Sigmoid colon (tissue), 7 donors: Measurements from ENCODE around the gene MESP2. TPM values are rescaled to one million over a fixed set of nuclear protein-coding genes. Genes with fewer than 3 reads are reported as not detected.

Experiments used
- DNase-seq: peaks from one replicate; pipeline ENCODE4 v3.0.0-alpha.2; 2019
- H3K27ac ChIP-seq, 4 donors: fragments of 200-600 bp; sonication (generic); one replicate each; pipeline ENCODE4 v1.5.1; 2016 to 2019; ENCODE audit warnings: mild to moderate bottlenecking in 1 of 4
- H3K27me3 ChIP-seq, 3 donors: fragments of 200-600 bp; sonication (generic); one replicate each; pipeline ENCODE4 v1.5.1; 2019; ENCODE audit warnings: mild to moderate bottlenecking in 1 of 3
- H3K36me3 ChIP-seq, 4 donors: fragments of 200-600 bp; sonication (generic); one replicate each; pipeline ENCODE4 v1.5.1; 2016 to 2019
- H3K4me1 ChIP-seq, 4 donors: fragments of 200-600 bp; sonication (generic); one replicate each; pipeline ENCODE4 v1.5.1; 2017 to 2019
- H3K4me3 ChIP-seq, 4 donors: fragments of 200-600 bp; sonication (generic); one replicate each; pipeline ENCODE4 v1.5.1; 2017 to 2019; ENCODE audit warnings: mild to moderate bottlenecking in 2 of 4, moderate library complexity in 1 of 4
- H3K9me3 ChIP-seq, 4 donors: fragments of 200-600 bp in 3 of 4; sonication (generic) in 3 of 4; one replicate each; pipeline versions ENCODE4 v1.5.1 to v1.6.1; 2013 to 2019
- CTCF ChIP-seq, 4 experiments: fragments of 450-650 bp in 3 of 4; fragments of 200-600 bp in 1 of 4; IDR thresholded peaks; one replicate each; pipeline ENCODE4 v1.5.1; 2016 to 2019; ENCODE audit warnings: antibody characterized with exemption in 4 of 4, mild to moderate bottlenecking in 3 of 4, moderate library complexity in 2 of 4
- EP300 ChIP-seq, 4 donors: sonication (generic); formaldehyde crosslinking; IDR thresholded peaks; one replicate each; pipeline ENCODE4 v1.6.1; 2017; ENCODE audit warnings: antibody characterized with exemption in 4 of 4
- POLR2A ChIP-seq, 2 donors: fragments of 450-650 bp; IDR thresholded peaks; one replicate each; pipeline ENCODE4 v1.6.1; 2016; ENCODE audit warnings: antibody characterized with exemption in 2 of 2, mild to moderate bottlenecking in 2 of 2, moderate library complexity in 2 of 2
- POLR2AphosphoS5 ChIP-seq, 4 donors: sonication (generic); formaldehyde crosslinking; IDR thresholded peaks; one replicate each; pipeline ENCODE4 v1.6.1; 2017; ENCODE audit warnings: antibody characterized with exemption in 4 of 4
- WGBS, 2 donors: extraction: QIAGEN DNeasy Blood & Tissue Kit; methylation state at CpG; one replicate each; pipeline ENCODE4 v1.1.7; 2013; 5-methylcytosine and 5-hydroxymethylcytosine counted together
- intact Hi-C: fragments of 100-400 bp; cut with DNase I; formaldehyde crosslinking; loops from one replicate; pipeline ENCODE4 v1.15.1; 2023
- polyA plus RNA-seq, 3 donors: library from polyadenylated mRNA; stranded (reverse); fragments of 200-250 nt; gene quantifications; one replicate each; pipeline ENCODE4 v1.2.3, GENCODE V29; 2013
- total RNA-seq, 4 donors: library from RNA; depleted of rRNA; stranded (reverse); fragments of >200 nt; gene quantifications; one replicate each; pipeline ENCODE4 v1.1.0, GENCODE V29; 2016
- donor health status: healthy with polysubstance abuse.
- donor health status: Bipolar disorder and iron deficiency.
- donor health status: healthy.

The MESP2 gene
- total and polyA plus RNA-seq, 7 donors: 1.3 to 1.8 TPM; not detected in 5

- no peak overlapping the region for H3K27ac ChIP-seq
- no peaks in the 10 kb centered on the region for H3K4me1 ChIP-seq
- 65 to 68% methylated on average over 12 of the region's 12 CpGs for WGBS, 2 donors
- no peaks in the 10 kb centered on the region for H3K36me3 ChIP-seq
- no peak for TF ChIP-seq POLR2AphosphoS5 (IDR thresholded peaks at IDR 0.05)
- no peak overlapping the region for H3K4me3 ChIP-seq
- H3K27me3 ChIP-seq: peaks cover 0 to 50% (median 20%) of the 10 kb centered on the region in 3 donors
- no peak for DNase-seq
- intact Hi-C loops: no loop called here
- peaks cover 0 to 3% (median 0%) of the 10 kb centered on the region in 4 donors for H3K9me3 ChIP-seq
Observed at GRCh38 chr15:89820666-89821611, 44.8 kb downstream of the MESP2 start.

DNA sequence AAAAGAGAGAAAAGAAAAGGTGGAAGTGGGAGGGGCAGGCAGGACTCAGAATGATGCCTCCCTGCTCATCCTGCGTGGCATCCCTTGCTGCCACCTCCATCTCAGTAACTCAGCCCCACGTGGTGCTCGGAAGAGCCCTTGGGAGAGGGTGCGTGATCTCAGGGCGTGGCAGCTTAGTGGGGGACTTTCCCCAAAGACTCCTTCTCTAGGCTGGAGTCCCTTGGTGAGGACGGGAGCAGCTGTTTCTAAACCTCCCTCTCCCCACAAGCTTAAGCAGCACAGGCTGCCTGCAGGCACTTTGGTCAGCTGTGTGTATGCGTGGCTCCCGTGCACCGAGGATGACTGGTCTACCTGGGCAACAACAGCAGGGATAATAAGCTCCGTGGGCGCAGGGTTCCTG is 45.9 kb downstream of the MESP2 start:
- 60 to 66% methylated on average over 11 of the region's 11 CpGs for WGBS, 2 donors
- TF ChIP-seq CTCF (IDR thresholded peaks at IDR 0.05) (no peak), POLR2A (IDR thresholded peaks at IDR 0.05) (no peak)

GRCh38 chr15:89822611-89822950 is 46.4 kb downstream of the MESP2 start:
- intact Hi-C loops: no loop called here
- H3K27me3 ChIP-seq: peaks cover 0 to 34% (median 7%) of the 10 kb centered on the region in 3 donors
- peaks cover 0 to under 1% (median under 1%) of the 10 kb centered on the region in 4 donors for H3K4me1 ChIP-seq
- TF ChIP-seq POLR2A (IDR thresholded peaks at IDR 0.05) (no peak), CTCF (IDR thresholded peaks at IDR 0.05) (no peak), POLR2AphosphoS5 (IDR thresholded peaks at IDR 0.05) (no peak), EP300 (IDR thresholded peaks at IDR 0.05) (no peak)
- no peak overlapping the region for H3K4me3 ChIP-seq
- H3K9me3 ChIP-seq: no peaks in the 10 kb centered on the region
- no peaks in the 10 kb centered on the region for H3K36me3 ChIP-seq
- 90 to 93% methylated on average over 5 of the region's 5 CpGs for WGBS, 2 donors
- DNase-seq: no peak
- no peak overlapping the region for H3K27ac ChIP-seq

More for the DNA sequence above, 45.9 kb downstream of the MESP2 start:
- intact Hi-C loops: no loop called here
- H3K4me1 ChIP-seq: no peaks in the 10 kb centered on the region
- no peak overlapping the region for H3K4me3 ChIP-seq
- H3K36me3 ChIP-seq: no peaks in the 10 kb centered on the region
- DNase-seq: no peak
- H3K9me3 ChIP-seq: no peaks in the 10 kb centered on the region
- H3K27me3 ChIP-seq: peaks cover 0 to 39% (median 12%) of the 10 kb centered on the region in 3 donors
- H3K27ac ChIP-seq: no peak overlapping the region

DNA sequence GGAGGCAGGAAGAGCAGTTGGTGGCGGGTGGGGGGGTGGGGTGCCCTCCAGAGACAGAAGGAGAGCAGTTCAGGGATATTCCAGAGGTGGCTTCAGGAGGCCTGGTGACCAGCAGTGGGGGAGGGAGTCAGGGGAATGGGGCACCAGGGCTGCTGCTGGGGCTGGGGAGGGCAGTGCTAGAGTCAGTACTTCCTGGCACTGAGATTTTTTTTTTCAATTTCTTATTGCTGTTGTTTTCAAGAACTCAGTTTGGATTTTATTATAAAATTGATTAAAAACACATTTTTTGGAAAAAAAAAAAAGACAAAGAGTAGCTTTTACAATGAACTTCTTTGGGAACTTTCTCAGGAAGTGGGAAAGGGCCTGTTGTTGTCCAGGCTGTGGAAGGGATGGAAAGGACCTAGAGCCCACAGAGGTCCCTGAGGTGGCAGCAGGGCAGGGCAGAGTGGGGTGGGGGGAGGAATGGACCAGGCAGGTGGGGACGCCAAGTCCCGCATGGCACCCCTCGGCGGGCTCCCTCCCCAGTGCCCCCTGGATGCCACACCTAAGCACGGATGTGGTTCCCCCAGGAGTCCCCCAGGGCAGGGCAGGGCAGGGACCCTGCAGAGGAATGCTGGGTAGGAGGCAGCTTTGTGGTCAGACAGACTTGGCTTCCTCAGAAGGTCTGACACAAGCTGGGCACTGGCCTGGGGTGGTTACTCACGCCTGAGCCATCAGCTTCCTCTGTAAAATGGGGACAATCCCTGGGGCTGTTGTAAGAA is 47.0 kb downstream of the MESP2 start:
- Histone ChIP-seq H3K36me3 (no peaks in the 10 kb centered on the region), H3K4me1 (peaks cover 0 to 6% (median 5%) of the 10 kb centered on the region in 4 donors), H3K9me3 (no peaks in the 10 kb centered on the region), H3K4me3 (no peak overlapping the region), H3K27me3 (peaks cover 0 to 30% (median 7%) of the 10 kb centered on the region in 3 donors), H3K27ac (no peak overlapping the region)
- intact Hi-C loops: no loop called here
- 80 to 82% methylated on average over 7 of the region's 7 CpGs for WGBS, 2 donors
- TF ChIP-seq CTCF (IDR thresholded peaks at IDR 0.05): no peak
- no peak for TF ChIP-seq POLR2A (IDR thresholded peaks at IDR 0.05)
- TF ChIP-seq EP300 (IDR thresholded peaks at IDR 0.05): no peak
- no peak for TF ChIP-seq POLR2AphosphoS5 (IDR thresholded peaks at IDR 0.05)
- DNase-seq: no peak
